ENCODE data around the gene RPS6KC1. TPM values are rescaled to one million over a fixed set of nuclear protein-coding genes. Genes with fewer than 3 reads are reported as not detected.

The RPS6KC1 gene
- total and polyA plus RNA-seq, 9 of the 15 experiments (the other 6 are each of a cell fraction or from before 2014, with no cell fraction given) = 4.3 to 34.6 (median 20.9) TPM

DNA sequence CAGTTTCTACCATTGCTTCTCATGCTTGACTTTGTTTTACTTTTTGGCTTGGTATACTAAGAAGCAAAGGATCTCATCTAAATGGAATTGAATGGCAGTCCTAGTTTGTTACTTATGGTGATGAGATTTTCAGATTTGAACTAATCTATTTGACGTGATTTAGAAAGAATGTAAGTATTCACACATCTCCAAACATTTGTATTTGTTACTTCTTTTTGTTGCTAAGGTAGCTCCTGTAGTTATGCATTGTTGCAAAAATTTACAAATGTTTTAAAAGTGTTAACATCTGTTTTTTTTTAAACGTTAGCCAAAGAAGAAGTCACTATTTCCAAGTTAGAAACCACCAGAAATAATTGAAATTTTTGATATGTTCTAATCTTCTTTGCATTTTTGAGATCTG, 222.5 kb downstream of the RPS6KC1 start:
- BruUV-seq (replicated peaks) = no TSS peak
- in situ Hi-C loops (cut with MboI) (no loop called here), intact Hi-C loops (cut with micrococcal nuclease) (no loop called here)
- no peaks in the 10 kb centered on the region for H3K27me3 ChIP-seq (ENCODE audit: control insufficient read depth in 2 of 2, insufficient read depth in 2 of 2, low read length in 2 of 2)
- no peaks in the 10 kb centered on the region for H4K20me1 ChIP-seq (replicated peaks; ENCODE audit: control insufficient read depth, insufficient read depth, low read length)
- H3K36me3 ChIP-seq (ENCODE audit: control insufficient read depth, insufficient read depth, low read length) = peaks cover 23% of the 10 kb centered on the region
- H3K4me2 ChIP-seq (ENCODE audit: insufficient read depth, low read length) = no peak overlapping the region
- H3K79me2 ChIP-seq (ENCODE audit: control insufficient read depth, insufficient read depth, low read length) = no peaks in the 10 kb centered on the region
- WGBS (ENCODE audit: insufficient coverage, low coverage, missing lambda C conversion rate) = 55% methylated on average over 2 of the region's 2 CpGs
- no peaks in the 10 kb centered on the region for H3K9me3 ChIP-seq (replicated peaks; ENCODE audit: control insufficient read depth, insufficient read depth, low read depth, low read length)
- no peak overlapping the region for H3K9ac ChIP-seq (ENCODE audit: insufficient read depth in 1 of 2, low read depth in 2 of 2, low read length in 2 of 2)
- H3K4me3 ChIP-seq = no peak overlapping the region
- no peak overlapping the region for H3K27ac ChIP-seq (ENCODE audit: extremely low read depth, low read depth, low read length)
- no peak for TF ChIP-seq NFATC3 (IDR thresholded peaks at IDR 0.05)
- ChIA-PET POLR2A (no interaction called here), CTCF (ENCODE audit: low intra/inter-chr PET ratio) (no interaction called here)
- no peaks in the 10 kb centered on the region for H3K4me1 ChIP-seq (replicated peaks in 1 of 2; ENCODE audit: control insufficient read depth in 2 of 2, insufficient read depth in 2 of 2, low read length in 2 of 2)
- ATAC-seq (no peak), FAIRE-seq (no peak), DNase-seq (ENCODE audit: extremely low read depth in 1 of 4, low spot score in 3 of 4) (no peak)
- no peak overlapping the region for H2AFZ ChIP-seq (ENCODE audit: low read depth, low read length)
- H3K9me1 ChIP-seq (ENCODE audit: control insufficient read depth, insufficient read depth, low read length) = no peaks in the 10 kb centered on the region

DNA sequence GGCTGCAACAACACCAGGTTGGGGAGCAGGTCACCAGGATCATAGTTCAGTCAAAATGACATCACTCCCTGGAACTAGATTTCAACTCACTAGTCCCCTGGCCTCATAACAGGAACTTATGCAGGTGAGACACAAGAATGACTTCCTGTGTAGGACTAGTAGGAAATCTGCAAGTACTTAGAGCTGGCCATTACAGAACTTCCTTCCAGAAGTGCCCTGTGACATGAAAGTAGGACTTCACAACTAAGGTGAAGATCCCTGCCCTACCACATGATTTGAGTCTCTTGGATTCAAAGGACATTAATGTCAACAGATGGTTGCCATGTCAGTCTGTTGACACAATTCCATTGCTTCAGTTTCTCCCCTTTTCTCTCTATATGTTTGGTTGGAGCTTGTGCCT, 223.1 kb downstream of the RPS6KC1 start:
- no peak overlapping the region for H3K4me2 ChIP-seq (ENCODE audit: insufficient read depth, low read length)
- H3K36me3 ChIP-seq (ENCODE audit: control insufficient read depth, insufficient read depth, low read length) = peaks cover 20% of the 10 kb centered on the region
- no peak for TF ChIP-seq ZKSCAN8 (CRISPR knock-in tag; IDR thresholded peaks at IDR 0.05)
- no peak for TF ChIP-seq HDAC8 (tag; IDR thresholded peaks at IDR 0.05)
- TF ChIP-seq, protein P1, sequence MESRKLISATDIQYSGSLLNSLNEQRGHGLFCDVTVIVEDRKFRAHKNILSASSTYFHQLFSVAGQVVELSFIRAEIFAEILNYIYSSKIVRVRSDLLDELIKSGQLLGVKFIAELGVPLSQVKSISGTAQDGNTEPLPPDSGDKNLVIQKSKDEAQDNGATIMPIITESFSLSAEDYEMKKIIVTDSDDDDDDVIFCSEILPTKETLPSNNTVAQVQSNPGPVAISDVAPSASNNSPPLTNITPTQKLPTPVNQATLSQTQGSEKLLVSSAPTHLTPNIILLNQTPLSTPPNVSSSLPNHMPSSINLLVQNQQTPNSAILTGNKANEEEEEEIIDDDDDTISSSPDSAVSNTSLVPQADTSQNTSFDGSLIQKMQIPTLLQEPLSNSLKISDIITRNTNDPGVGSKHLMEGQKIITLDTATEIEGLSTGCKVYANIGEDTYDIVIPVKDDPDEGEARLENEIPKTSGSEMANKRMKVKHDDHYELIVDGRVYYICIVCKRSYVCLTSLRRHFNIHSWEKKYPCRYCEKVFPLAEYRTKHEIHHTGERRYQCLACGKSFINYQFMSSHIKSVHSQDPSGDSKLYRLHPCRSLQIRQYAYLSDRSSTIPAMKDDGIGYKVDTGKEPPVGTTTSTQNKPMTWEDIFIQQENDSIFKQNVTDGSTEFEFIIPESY (CRISPR knock-in tag; IDR thresholded peaks at IDR 0.05) = no peak
- TF ChIP-seq SMARCC2 (IDR thresholded peaks at IDR 0.05; ENCODE audit: low read depth) = no peak
- no peak for TF ChIP-seq ZNF785 (CRISPR knock-in tag; IDR thresholded peaks at IDR 0.05)
- no peak for TF ChIP-seq YBX1 (IDR thresholded peaks at IDR 0.05)
- peak; percentile 52; the same call in 1 of the 2 replicates for TF ChIP-seq FOXJ2 (tag; IDR thresholded peaks at IDR 0.05)
- no peak for FAIRE-seq
- H3K79me2 ChIP-seq (ENCODE audit: control insufficient read depth, insufficient read depth, low read length) = no peaks in the 10 kb centered on the region
- ChIA-PET POLR2A (interaction anchor here (0.6 to 0.7 kb wide), 2 partner anchors 208 to 627 kb away, joined by 3 read pairs; no protein-coding TSS in a partner anchor), CTCF (ENCODE audit: low intra/inter-chr PET ratio) (no interaction called here)
- no peaks in the 10 kb centered on the region for H3K4me1 ChIP-seq (replicated peaks in 1 of 2; ENCODE audit: control insufficient read depth in 2 of 2, insufficient read depth in 2 of 2, low read length in 2 of 2)
- in situ Hi-C loops (cut with MboI) (no loop called here), intact Hi-C loops (cut with micrococcal nuclease) (no loop called here)
- H3K4me3 ChIP-seq = no peak overlapping the region
- BruUV-seq (replicated peaks) = no TSS peak
- no peak overlapping the region for H2AFZ ChIP-seq (ENCODE audit: low read depth, low read length)
- no peaks in the 10 kb centered on the region for H4K20me1 ChIP-seq (replicated peaks; ENCODE audit: control insufficient read depth, insufficient read depth, low read length)
- H3K27me3 ChIP-seq (ENCODE audit: control insufficient read depth in 2 of 2, insufficient read depth in 2 of 2, low read length in 2 of 2) = no peaks in the 10 kb centered on the region
- no peak overlapping the region for H3K9ac ChIP-seq (ENCODE audit: insufficient read depth in 1 of 2, low read depth in 2 of 2, low read length in 2 of 2)
- DNase-seq (ENCODE audit: extremely low read depth in 1 of 4, low spot score in 3 of 4) = no peak
- H3K27ac ChIP-seq (ENCODE audit: extremely low read depth, low read depth, low read length) = no peak overlapping the region
- H3K9me3 ChIP-seq (replicated peaks; ENCODE audit: control insufficient read depth, insufficient read depth, low read depth, low read length) = no peaks in the 10 kb centered on the region
- H3K9me1 ChIP-seq (ENCODE audit: control insufficient read depth, insufficient read depth, low read length) = no peaks in the 10 kb centered on the region
- ATAC-seq = no peak

All from K562 (cell line).